Bronchial epithelial cell (primary cell): Measurements from ENCODE around the gene PRRC2B. TPM values are rescaled to one million over a fixed set of nuclear protein-coding genes. Genes with fewer than 3 reads are reported as not detected.

Experiments used
- DNase-seq: peaks from one replicate; pipeline ENCODE4 v3.0.0-alpha.2; 2010; ENCODE audit warnings: low read depth
- FAIRE-seq: peaks from 2 replicates; lab custom pipeline; 2011; peaks lifted over from hg19 to GRCh38; lab: Jason Lieb, UNC
- H3K27me3 ChIP-seq: 2 replicates; pipeline ENCODE4 v1.5.1; 2011; ENCODE audit warnings: low read length; ENCODE audit not compliant: control insufficient read depth, insufficient read depth
- H3K36me3 ChIP-seq: 2 replicates; pipeline ENCODE4 v1.5.1; 2011; ENCODE audit warnings: low read length; ENCODE audit not compliant: control insufficient read depth, insufficient read depth
- H3K4me3 ChIP-seq: 2 replicates; pipeline ENCODE4 v1.5.1; 2011; ENCODE audit warnings: mild to moderate bottlenecking, low read depth, low read length, control low read depth
- CTCF ChIP-seq: IDR thresholded peaks from 2 replicates; pipeline ENCODE4 v1.5.1; 2011; ENCODE audit warnings: mild to moderate bottlenecking, moderate library complexity, low read length, control low read depth, inconsistent platforms; ENCODE audit not compliant: insufficient read depth, severe bottlenecking
- total RNA-seq: library from RNA; depleted of rRNA; stranded (reverse); fragments of >200 nt; gene quantifications from 2 replicates; pipeline ENCODE4 v1.2.1, GENCODE V29; 2014

Gene PRRC2B
- total RNA-seq, 1 donor from 2014 or later, result 20.0 TPM

- FAIRE-seq (no peak), DNase-seq (no peak)
- H3K36me3 ChIP-seq, result peaks cover 54% of the 10 kb centered on the region
- no peak for TF ChIP-seq CTCF
- H3K4me3 ChIP-seq, result no peak overlapping the region
- H3K27me3 ChIP-seq, result no peaks in the 10 kb centered on the region
Measured at GRCh38 chr9:131494296-131494870, 100.5 kb downstream of the PRRC2B start.

- Histone ChIP-seq H3K27me3 (no peaks in the 10 kb centered on the region), H3K4me3 (no peak overlapping the region), H3K36me3 (peaks cover 50% of the 10 kb centered on the region)
- DNase-seq (no peak), FAIRE-seq (no peak)
- no peak for TF ChIP-seq CTCF
Measured at GRCh38 chr9:131495785-131496184, 101.9 kb downstream of the PRRC2B start.

- Histone ChIP-seq H3K4me3 (no peak overlapping the region), H3K36me3 (peaks cover 41% of the 10 kb centered on the region), H3K27me3 (no peaks in the 10 kb centered on the region)
- TF ChIP-seq CTCF, result no peak
- DNase-seq, result no peak
- no peak for FAIRE-seq
Measured at GRCh38 chr9:131496844-131497405, 103.0 kb downstream of the PRRC2B start.

GRCh38 chr9:131499254-131499767, 105.4 kb downstream of the PRRC2B start:
- Histone ChIP-seq H3K36me3 (peaks cover 28% of the 10 kb centered on the region), H3K4me3 (no peak overlapping the region), H3K27me3 (no peaks in the 10 kb centered on the region)
- no peak for TF ChIP-seq CTCF
- FAIRE-seq, result no peak
- DNase-seq, result no peak

GRCh38 chr9:131500377-131500776, 106.5 kb downstream of the PRRC2B start:
- H3K36me3 ChIP-seq, result peaks cover 24% of the 10 kb centered on the region
- FAIRE-seq, result no peak
- TF ChIP-seq CTCF, result no peak
- no peak overlapping the region for H3K4me3 ChIP-seq
- no peaks in the 10 kb centered on the region for H3K27me3 ChIP-seq
- peak; percentile 34 for DNase-seq
